Measurements from ENCODE around the gene TFR2. TPM values are rescaled to one million over a fixed set of nuclear protein-coding genes. Genes with fewer than 3 reads are reported as not detected.

Gene TFR2
- total RNA-seq, 4 donors from 2014 or later = 0.81 to 3.9 (median 1.3) TPM

DNA sequence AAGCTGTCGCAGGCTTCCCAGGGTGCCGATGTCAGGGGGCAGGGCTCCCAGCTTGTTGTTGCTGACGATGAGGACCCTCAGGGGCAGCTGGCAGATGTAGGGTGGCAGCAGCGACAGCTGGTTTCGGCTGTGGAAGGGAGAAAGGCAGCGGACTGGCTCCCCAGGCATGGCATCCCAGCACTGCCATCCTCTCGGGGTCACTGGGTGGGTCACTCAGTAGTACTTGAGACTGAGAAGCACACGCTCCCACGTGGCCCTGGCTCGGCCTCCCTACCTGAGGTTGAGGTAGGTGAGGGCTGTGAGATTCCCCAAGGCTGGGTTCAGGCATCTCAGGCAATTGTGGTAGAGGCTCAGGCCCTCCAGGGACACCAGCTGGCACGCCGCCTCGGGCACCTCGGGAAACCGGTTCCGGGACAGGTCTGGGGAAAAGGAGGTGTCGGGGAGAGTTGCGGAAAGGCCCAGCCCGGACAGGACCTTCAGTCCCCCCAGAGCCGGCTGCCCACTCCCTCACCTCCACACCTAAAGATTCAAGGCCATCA, 59.2 kb downstream of the TFR2 start:
- DNase-seq (ENCODE audit: low spot score in 2 of 2) = no peak
- Histone ChIP-seq H3K4me1 (peaks cover 47% of the 10 kb centered on the region), H3K4me3 (no peak overlapping the region), H3K9me3 (no peaks in the 10 kb centered on the region), H3K27ac (peak overlapping the region; percentile 96), H3K36me3 (peaks cover 52% of the 10 kb centered on the region), H3K27me3 (no peaks in the 10 kb centered on the region)
- 73% methylated on average over 11 of the region's 20 CpGs for WGBS
- TF ChIP-seq POLR2AphosphoS5 (IDR thresholded peaks at IDR 0.05) (no peak), POLR2A (IDR thresholded peaks at IDR 0.05) (no peak), EP300 (IDR thresholded peaks at IDR 0.05) (no peak)
- TF ChIP-seq, protein P1, sequence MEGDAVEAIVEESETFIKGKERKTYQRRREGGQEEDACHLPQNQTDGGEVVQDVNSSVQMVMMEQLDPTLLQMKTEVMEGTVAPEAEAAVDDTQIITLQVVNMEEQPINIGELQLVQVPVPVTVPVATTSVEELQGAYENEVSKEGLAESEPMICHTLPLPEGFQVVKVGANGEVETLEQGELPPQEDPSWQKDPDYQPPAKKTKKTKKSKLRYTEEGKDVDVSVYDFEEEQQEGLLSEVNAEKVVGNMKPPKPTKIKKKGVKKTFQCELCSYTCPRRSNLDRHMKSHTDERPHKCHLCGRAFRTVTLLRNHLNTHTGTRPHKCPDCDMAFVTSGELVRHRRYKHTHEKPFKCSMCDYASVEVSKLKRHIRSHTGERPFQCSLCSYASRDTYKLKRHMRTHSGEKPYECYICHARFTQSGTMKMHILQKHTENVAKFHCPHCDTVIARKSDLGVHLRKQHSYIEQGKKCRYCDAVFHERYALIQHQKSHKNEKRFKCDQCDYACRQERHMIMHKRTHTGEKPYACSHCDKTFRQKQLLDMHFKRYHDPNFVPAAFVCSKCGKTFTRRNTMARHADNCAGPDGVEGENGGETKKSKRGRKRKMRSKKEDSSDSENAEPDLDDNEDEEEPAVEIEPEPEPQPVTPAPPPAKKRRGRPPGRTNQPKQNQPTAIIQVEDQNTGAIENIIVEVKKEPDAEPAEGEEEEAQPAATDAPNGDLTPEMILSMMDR (IDR thresholded peaks at IDR 0.05) = no peak

DNA sequence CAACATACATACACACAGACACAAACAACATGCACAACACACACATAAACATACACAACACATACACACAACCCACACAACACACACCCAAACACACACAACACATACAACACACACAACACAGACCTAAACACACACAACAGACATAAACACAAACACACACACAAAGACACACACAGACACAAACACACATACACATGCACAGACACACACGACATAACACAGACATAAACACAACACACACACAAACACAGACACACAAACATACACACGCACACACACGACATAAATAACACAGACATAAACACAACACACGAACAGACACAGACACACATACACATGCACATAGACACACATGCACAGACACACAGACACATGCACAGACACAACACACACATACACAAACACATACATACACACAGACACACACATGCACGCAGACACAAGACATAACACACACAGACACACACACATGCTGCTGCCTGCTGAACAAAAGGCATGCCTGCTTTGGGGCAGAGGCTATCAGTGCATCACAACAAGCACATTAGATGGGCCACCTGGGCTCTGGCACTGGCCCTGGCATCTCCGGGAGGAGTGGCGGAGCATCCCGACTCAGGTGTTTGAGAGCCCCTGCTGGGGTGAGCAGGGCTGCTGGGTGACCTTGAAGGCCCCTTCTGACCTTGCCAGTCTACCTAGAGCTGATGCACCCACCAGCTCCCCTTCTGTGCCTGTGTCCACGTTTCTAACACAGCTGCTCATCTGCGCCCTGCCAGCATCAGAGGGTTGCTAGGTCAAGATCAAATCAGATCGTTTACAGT, 60.7 kb downstream of the TFR2 start:
- Histone ChIP-seq H3K4me3 (no peak overlapping the region), H3K27ac (no peak overlapping the region), H3K4me1 (peaks cover 42% of the 10 kb centered on the region), H3K27me3 (no peaks in the 10 kb centered on the region), H3K9me3 (no peaks in the 10 kb centered on the region), H3K36me3 (peaks cover 66% of the 10 kb centered on the region)
- DNase-seq (ENCODE audit: low spot score in 2 of 2) = no peak
- TF ChIP-seq EP300 (IDR thresholded peaks at IDR 0.05) (no peak), POLR2AphosphoS5 (IDR thresholded peaks at IDR 0.05) (no peak), POLR2A (IDR thresholded peaks at IDR 0.05) (no peak)
- TF ChIP-seq, protein P1 (IDR thresholded peaks at IDR 0.05) = no peak
- WGBS = 84% methylated on average over 11 of the region's 11 CpGs

DNA sequence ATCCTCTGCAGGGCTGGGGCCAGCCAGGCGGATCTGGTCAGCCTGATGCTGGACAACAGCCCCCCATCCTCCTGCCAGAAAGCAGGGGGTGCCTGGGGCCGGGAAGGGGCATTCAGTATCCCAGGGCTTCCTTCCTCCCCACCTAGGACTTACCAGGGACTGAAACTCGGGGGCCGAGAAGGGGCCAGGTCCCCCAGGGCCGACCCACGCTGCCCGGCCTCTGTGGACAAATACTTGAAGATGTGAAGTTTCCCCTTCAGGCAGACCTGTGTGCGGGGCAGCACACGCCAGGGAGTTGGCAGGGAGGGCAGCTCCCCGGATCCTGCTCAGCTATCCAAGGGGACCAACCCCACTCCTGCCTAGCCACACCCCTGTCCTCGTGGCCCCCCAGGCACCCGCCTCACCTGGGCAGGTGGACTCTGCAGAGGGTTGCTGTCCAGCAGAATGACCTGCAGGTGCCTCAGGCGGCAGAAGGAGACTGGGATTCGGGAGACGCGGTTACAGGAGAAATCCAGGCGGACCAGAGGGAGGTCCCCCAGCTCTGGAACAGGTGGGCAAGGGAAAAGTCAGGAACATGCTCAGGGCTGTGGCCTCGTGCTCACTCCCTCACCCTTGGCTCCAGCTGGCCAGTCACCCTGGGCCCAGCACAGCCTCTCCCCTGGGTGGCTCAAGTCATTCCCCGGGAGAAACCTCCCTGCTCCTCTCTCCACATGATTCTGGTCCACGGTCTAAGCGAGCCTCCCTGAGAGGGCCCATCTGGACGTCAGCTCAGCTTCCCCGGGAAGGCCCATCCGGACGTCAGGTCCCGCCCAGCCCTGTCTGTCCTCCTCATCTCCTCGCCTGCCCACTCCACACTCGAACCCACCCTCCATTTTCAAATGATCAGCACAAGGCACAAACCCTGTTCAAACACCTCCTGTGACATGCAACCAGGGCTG, 62.8 kb downstream of the TFR2 start:
- Histone ChIP-seq H3K9me3 (no peaks in the 10 kb centered on the region), H3K27me3 (no peaks in the 10 kb centered on the region), H3K4me1 (peaks cover 21% of the 10 kb centered on the region), H3K27ac (no peak overlapping the region), H3K36me3 (peaks cover 87% of the 10 kb centered on the region), H3K4me3 (no peak overlapping the region)
- TF ChIP-seq POLR2A (IDR thresholded peaks at IDR 0.05) (no peak), EP300 (IDR thresholded peaks at IDR 0.05) (no peak), POLR2AphosphoS5 (IDR thresholded peaks at IDR 0.05) (no peak)
- TF ChIP-seq, protein P1 (IDR thresholded peaks at IDR 0.05) = no peak
- WGBS = 93% methylated on average over 25 of the region's 28 CpGs
- no peak for DNase-seq (ENCODE audit: low spot score in 2 of 2)

DNA sequence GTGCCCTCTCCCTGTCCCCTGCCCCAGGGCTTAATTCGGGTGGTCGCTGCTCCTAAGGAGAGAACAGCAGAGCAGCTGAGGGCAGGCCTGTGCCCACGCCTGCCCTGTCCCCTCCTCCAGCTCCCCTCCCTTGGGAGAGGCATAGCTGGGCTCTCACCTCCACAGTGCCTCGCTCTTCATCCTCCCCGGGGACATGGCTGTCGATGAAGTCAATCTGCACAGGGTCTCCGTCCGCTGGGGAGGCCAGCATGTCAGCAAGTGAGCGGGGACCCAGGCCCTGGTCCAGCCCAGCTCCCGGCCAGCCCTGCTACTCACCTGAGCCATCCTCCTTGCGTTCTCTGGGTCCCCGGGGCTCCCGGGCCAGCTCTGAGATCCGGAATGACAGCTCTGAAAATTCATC, 63.8 kb downstream of the TFR2 start:
- H3K36me3 ChIP-seq = peaks cover 87% of the 10 kb centered on the region
- TF ChIP-seq, protein P1 (IDR thresholded peaks at IDR 0.05) = no peak
- TF ChIP-seq EP300 (IDR thresholded peaks at IDR 0.05) (no peak), POLR2AphosphoS5 (IDR thresholded peaks at IDR 0.05) (no peak), POLR2A (IDR thresholded peaks at IDR 0.05) (no peak)

More for the DNA sequence above, 63.8 kb downstream of the TFR2 start:
- Histone ChIP-seq H3K9me3 (no peaks in the 10 kb centered on the region), H3K4me1 (peaks cover 11% of the 10 kb centered on the region), H3K27me3 (no peaks in the 10 kb centered on the region), H3K4me3 (no peak overlapping the region), H3K27ac (no peak overlapping the region)
- 93% methylated on average over 7 of the region's 14 CpGs for WGBS
- no peak for DNase-seq (ENCODE audit: low spot score in 2 of 2)
